WTC11 (cell line): Measurements from ENCODE around the gene EFCAB5. TPM values are rescaled to one million over a fixed set of nuclear protein-coding genes. Genes with fewer than 3 reads are reported as not detected.

ENCODE experiments used
- ATAC-seq: fragments of 200-7000 bp; cut with Tn5 transposase; 2 replicates; pipeline ENCODE4 v1.10.0; 2021; ENCODE audit warnings: mild to moderate bottlenecking, moderate library complexity
- CTCF ChIA-PET: fragments of 300-600 bp; sonication (Branson Sonifier 250); formaldehyde crosslinking; loops from one replicate; lab custom pipeline; 2021; ENCODE audit warnings: antibody characterized with exemption; lab: Charles Lee
- POLR2A ChIA-PET: fragments of 350-600 bp; sonication (Branson Sonifier 250); formaldehyde crosslinking; loops from one replicate; lab custom pipeline; 2021; ENCODE audit warnings: antibody characterized with exemption; lab: Charles Lee
- DNase-seq: peaks from one replicate; pipeline ENCODE4 v3.0.0; 2021; ENCODE audit warnings: low spot score
- H3K27ac Mint-ChIP-seq: 2 replicates; pipeline ENCODE4 v1.8.0; 2021; ENCODE audit warnings: mixed read lengths
- H3K27me3 Mint-ChIP-seq: 2 replicates; pipeline ENCODE4 v1.8.0; 2021; ENCODE audit warnings: low read depth, mild to moderate bottlenecking, moderate library complexity, mixed read lengths
- H3K36me3 Mint-ChIP-seq: 2 replicates; pipeline ENCODE4 v1.8.0; 2021; ENCODE audit warnings: mixed read lengths
- H3K4me1 Mint-ChIP-seq: 2 replicates; pipeline ENCODE4 v1.8.0; 2022; ENCODE audit warnings: mixed read lengths
- H3K4me3 Mint-ChIP-seq: 2 replicates; pipeline ENCODE4 v1.8.0; 2021; ENCODE audit warnings: mild to moderate bottlenecking, moderate library complexity, mixed read lengths
- H3K9me3 Mint-ChIP-seq: 2 replicates; pipeline ENCODE4 v1.8.0; 2021; ENCODE audit warnings: mixed read lengths
- ARID4B ChIP-seq: sonication (generic); formaldehyde crosslinking; IDR thresholded peaks from 2 replicates; pipeline ENCODE4 v1.8.0; 2023; ENCODE audit warnings: missing genetic modification reagents, mild to moderate bottlenecking, borderline replicate concordance
- E2F5 ChIP-seq: sonication (generic); formaldehyde crosslinking; IDR thresholded peaks from 2 replicates; pipeline ENCODE4 v1.8.1; 2022; ENCODE audit warnings: mild to moderate bottlenecking, moderate library complexity, missing genetic modification reagents
- IRF2 ChIP-seq: sonication (generic); formaldehyde crosslinking; IDR thresholded peaks from 2 replicates; pipeline ENCODE4 v1.8.0; 2022; ENCODE audit warnings: low read depth, missing genetic modification reagents, borderline replicate concordance
- KAT7 ChIP-seq: sonication (generic); formaldehyde crosslinking; IDR thresholded peaks from 2 replicates; pipeline ENCODE4 v1.8.1; 2023; ENCODE audit warnings: missing genetic modification reagents, mild to moderate bottlenecking, borderline replicate concordance
- NR1H2 ChIP-seq: sonication (generic); formaldehyde crosslinking; IDR thresholded peaks from 2 replicates; pipeline ENCODE4 v1.9.0; 2021; ENCODE audit warnings: mild to moderate bottlenecking, moderate library complexity, missing genetic modification reagents
- TEAD1 ChIP-seq: sonication (generic); formaldehyde crosslinking; IDR thresholded peaks from 2 replicates; pipeline ENCODE4 v1.8.0; 2022; ENCODE audit warnings: mild to moderate bottlenecking, missing genetic modification reagents
- ZNF138 ChIP-seq: sonication (generic); formaldehyde crosslinking; conservative IDR thresholded peaks from 2 replicates; pipeline ENCODE4 v1.8.1; 2022; ENCODE audit warnings: mild to moderate bottlenecking, moderate library complexity, missing genetic modification reagents
- ZNF512 ChIP-seq: sonication (generic); formaldehyde crosslinking; IDR thresholded peaks from 2 replicates; pipeline ENCODE4 v1.8.1; 2022; ENCODE audit warnings: missing genetic modification reagents, borderline replicate concordance
- total RNA-seq: library from RNA; stranded (reverse); gene quantifications from 3 replicates; pipeline ENCODE4 v1.2.3, GENCODE V29; 2021
- TF ChIP-seq, protein P1 (sequence below): fragments of 250-450 bp; sonication (Bioruptor Pico); IDR thresholded peaks from 2 replicates; pipeline ENCODE4 v1.9.0; 2021; ENCODE audit warnings: mild to moderate bottlenecking
- TF ChIP-seq, protein P2 (sequence below): fragments of 250-450 bp; sonication (Bioruptor Pico); IDR thresholded peaks from 2 replicates; pipeline ENCODE4 v1.9.0; 2021; ENCODE audit warnings: mild to moderate bottlenecking

EFCAB5 gene
- total RNA-seq, 1 experiment from 2014 or later, result 0.59 TPM

GRCh38 chr17:29929533-29930408 lies 11.7 kb upstream of the EFCAB5 start, which contains the start of gene SSH2 (continued):
- TF ChIP-seq, protein P1, sequence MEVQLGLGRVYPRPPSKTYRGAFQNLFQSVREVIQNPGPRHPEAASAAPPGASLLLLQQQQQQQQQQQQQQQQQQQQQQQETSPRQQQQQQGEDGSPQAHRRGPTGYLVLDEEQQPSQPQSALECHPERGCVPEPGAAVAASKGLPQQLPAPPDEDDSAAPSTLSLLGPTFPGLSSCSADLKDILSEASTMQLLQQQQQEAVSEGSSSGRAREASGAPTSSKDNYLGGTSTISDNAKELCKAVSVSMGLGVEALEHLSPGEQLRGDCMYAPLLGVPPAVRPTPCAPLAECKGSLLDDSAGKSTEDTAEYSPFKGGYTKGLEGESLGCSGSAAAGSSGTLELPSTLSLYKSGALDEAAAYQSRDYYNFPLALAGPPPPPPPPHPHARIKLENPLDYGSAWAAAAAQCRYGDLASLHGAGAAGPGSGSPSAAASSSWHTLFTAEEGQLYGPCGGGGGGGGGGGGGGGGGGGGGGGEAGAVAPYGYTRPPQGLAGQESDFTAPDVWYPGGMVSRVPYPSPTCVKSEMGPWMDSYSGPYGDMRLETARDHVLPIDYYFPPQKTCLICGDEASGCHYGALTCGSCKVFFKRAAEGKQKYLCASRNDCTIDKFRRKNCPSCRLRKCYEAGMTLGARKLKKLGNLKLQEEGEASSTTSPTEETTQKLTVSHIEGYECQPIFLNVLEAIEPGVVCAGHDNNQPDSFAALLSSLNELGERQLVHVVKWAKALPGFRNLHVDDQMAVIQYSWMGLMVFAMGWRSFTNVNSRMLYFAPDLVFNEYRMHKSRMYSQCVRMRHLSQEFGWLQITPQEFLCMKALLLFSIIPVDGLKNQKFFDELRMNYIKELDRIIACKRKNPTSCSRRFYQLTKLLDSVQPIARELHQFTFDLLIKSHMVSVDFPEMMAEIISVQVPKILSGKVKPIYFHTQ (CRISPR knock-in tag), result no peak
- TF ChIP-seq ARID4B, result peak; percentile 1; the same call in 1 of the 2 replicates
- 0 out of 2 replicates have a peak, but pooled peaks have one; percentile 14 for TF ChIP-seq ZNF512 (CRISPR knock-in tag)
- TF ChIP-seq ZNF138, result no peak
- no peak for TF ChIP-seq TEAD1 (CRISPR knock-in tag)
- TF ChIP-seq, protein P2, sequence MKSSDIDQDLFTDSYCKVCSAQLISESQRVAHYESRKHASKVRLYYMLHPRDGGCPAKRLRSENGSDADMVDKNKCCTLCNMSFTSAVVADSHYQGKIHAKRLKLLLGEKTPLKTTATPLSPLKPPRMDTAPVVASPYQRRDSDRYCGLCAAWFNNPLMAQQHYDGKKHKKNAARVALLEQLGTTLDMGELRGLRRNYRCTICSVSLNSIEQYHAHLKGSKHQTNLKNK, result no peak
- peak; percentile 36; the same call in 1 of the 2 replicates for TF ChIP-seq E2F5 (CRISPR knock-in tag)

DNA sequence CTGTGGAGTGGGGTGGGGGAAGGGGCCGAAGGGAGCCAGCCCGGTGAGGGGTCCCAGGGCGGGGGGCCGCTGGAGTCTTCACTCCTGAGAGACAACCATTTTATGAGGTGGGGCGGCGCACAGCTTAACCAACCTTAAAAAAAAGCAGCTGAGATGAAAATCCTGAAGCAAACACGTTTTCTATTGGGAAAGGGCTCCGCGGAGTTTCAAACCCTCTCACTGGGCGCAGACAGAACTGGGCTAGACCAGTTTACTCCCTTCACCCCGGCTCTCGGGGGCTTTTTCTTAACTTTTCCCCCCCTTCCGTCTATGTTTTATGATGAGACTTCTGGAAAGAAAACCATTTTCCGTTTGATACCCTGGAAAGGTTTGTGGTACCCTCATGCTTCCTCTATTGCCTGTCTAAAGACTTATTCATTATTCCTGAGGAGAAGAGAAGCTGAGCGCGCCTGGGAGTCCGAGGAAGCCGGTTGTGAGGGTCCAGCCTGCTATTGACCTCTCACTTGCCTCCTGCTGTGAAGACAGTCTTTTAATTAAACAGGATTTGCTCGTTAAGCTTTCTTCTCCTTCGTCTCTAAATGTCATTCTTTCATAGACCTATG lies 10.9 kb upstream of the EFCAB5 start:
- POLR2A ChIA-PET, result interaction anchor here (0.5 to 1.0 kb wide), 5 partner anchors 9 to 312 kb away, joined by 3 to 4 read pairs (median 3); no protein-coding TSS in a partner anchor
- no peak for TF ChIP-seq IRF2 (CRISPR knock-in tag)
- TF ChIP-seq ZNF138, result no peak
- no peak for TF ChIP-seq KAT7 (CRISPR knock-in tag)
- TF ChIP-seq NR1H2, result no peak

More for the DNA sequence above, 10.9 kb upstream of the EFCAB5 start:
- Mint-ChIP-seq H3K4me3 (no peak overlapping the region), H3K27me3 (no peaks in the 10 kb centered on the region), H3K36me3 (no peaks in the 10 kb centered on the region), H3K4me1 (peaks cover 12% of the 10 kb centered on the region), H3K9me3 (peaks cover 2% of the 10 kb centered on the region; the same call in 1 of the 2 replicates), H3K27ac (no peak overlapping the region)
- DNase-seq, result no peak
- CTCF ChIA-PET, result interaction anchor here (0.7 to 5.0 kb wide), 50 partner anchors 9 to 406 kb away, joined by 3 to 112 read pairs (median 5); partner anchors contain the start of genes ANKRD13B and EFCAB5
- ATAC-seq, result peak; percentile 5
